Lower leg skin (tissue), 4 donors: ENCODE measurements around the gene MOB1A. TPM values are rescaled to one million over a fixed set of nuclear protein-coding genes. Genes with fewer than 3 reads are reported as not detected.

ENCODE experiments used
- DNase-seq, 2 donors: peaks; one replicate each; pipeline ENCODE4 v3.0.0-alpha.2; 2019; ENCODE audit warnings: low spot score in 2 of 2
- H3K4me3 ChIP-seq: fragments of 200-600 bp; sonication (generic); 2 replicates; pipeline ENCODE4 v1.5.1; 2017; ENCODE audit warnings: mild to moderate bottlenecking, low read depth; ENCODE audit not compliant: poor library complexity, severe bottlenecking
- CTCF ChIP-seq, 3 donors: fragments of 450-650 bp; IDR thresholded peaks; one replicate each; pipeline ENCODE4 v1.5.1; 2016; ENCODE audit warnings: antibody characterized with exemption in 3 of 3, mild to moderate bottlenecking in 3 of 3, moderate library complexity in 2 of 3
- POLR2A ChIP-seq, 2 donors: fragments of 450-650 bp; IDR thresholded peaks; one replicate each; pipeline ENCODE4 v1.6.1; 2016 to 2017; ENCODE audit warnings: antibody characterized with exemption in 2 of 2, mild to moderate bottlenecking in 1 of 2, moderate library complexity in 1 of 2
- WGBS, 2 donors: methylation state at CpG; one replicate each; pipeline ENCODE4 v1.1.5; 2018; 5-methylcytosine and 5-hydroxymethylcytosine counted together
- intact Hi-C: fragments of 100-400 bp; cut with DNase I; formaldehyde crosslinking; loops from one replicate; pipeline ENCODE4 v1.15.0; 2023; ENCODE audit warnings: low total_unique reads
- total RNA-seq, 4 donors: library from RNA; depleted of rRNA; stranded (reverse); fragments of >200 nt; gene quantifications; one replicate each; pipeline ENCODE4 v1.1.0, GENCODE V29; 2016

Gene MOB1A
- total RNA-seq, 4 donors from 2014 or later: 62.7 to 90.8 (median 76.6) TPM

GRCh38 chr2:74146929-74147726 lies 31.6 kb downstream of the MOB1A start:
- DNase-seq: peak in 1 of 2 donors; percentile 19
- H3K4me3 ChIP-seq: peak overlapping the region; percentile 49
- intact Hi-C loops: no loop called here
- TF ChIP-seq POLR2A (IDR thresholded peaks at IDR 0.05) (no peak), CTCF (IDR thresholded peaks at IDR 0.05) (no peak)
- 5 to 6% methylated on average over 28 to 29 of the region's 29 CpGs for WGBS, 2 donors

- DNase-seq: no peak
- 76 to 83% methylated on average over 6 of the region's 6 CpGs for WGBS, 2 donors
- no peak overlapping the region for H3K4me3 ChIP-seq
- no peak for TF ChIP-seq CTCF (IDR thresholded peaks at IDR 0.05)
- no peak for TF ChIP-seq POLR2A (IDR thresholded peaks at IDR 0.05)
- intact Hi-C loops: no loop called here
Measured at GRCh38 chr2:74142340-74142739, 36.3 kb downstream of the MOB1A start.

- no peak for TF ChIP-seq POLR2A (IDR thresholded peaks at IDR 0.05)
- no peak for TF ChIP-seq CTCF (IDR thresholded peaks at IDR 0.05)
- intact Hi-C loops: no loop called here
- H3K4me3 ChIP-seq: no peak overlapping the region
- 86 to 91% methylated on average over 15 to 19 of the region's 19 CpGs for WGBS, 2 donors
- no peak for DNase-seq
Measured at GRCh38 chr2:74138600-74139323, 39.9 kb downstream of the MOB1A start.

GRCh38 chr2:74137651-74138599 lies 40.8 kb downstream of the MOB1A start:
- intact Hi-C loops: no loop called here
- WGBS, 2 donors: 90 to 93% methylated on average over 10 to 11 of the region's 11 CpGs
- no peak overlapping the region for H3K4me3 ChIP-seq
- TF ChIP-seq CTCF (IDR thresholded peaks at IDR 0.05): no peak
- TF ChIP-seq POLR2A (IDR thresholded peaks at IDR 0.05): no peak
- no peak for DNase-seq

- 93% methylated on average over 5 of the region's 5 CpGs for WGBS, 2 donors
- intact Hi-C loops: no loop called here
- no peak overlapping the region for H3K4me3 ChIP-seq
- no peak for TF ChIP-seq CTCF (IDR thresholded peaks at IDR 0.05)
- TF ChIP-seq POLR2A (IDR thresholded peaks at IDR 0.05): no peak
- DNase-seq: no peak
Measured at GRCh38 chr2:74131901-74132300, 46.8 kb downstream of the MOB1A start.
